SK-N-SH (cell line): ENCODE data around the gene SYT13. TPM values are rescaled to one million over a fixed set of nuclear protein-coding genes. Genes with fewer than 3 reads are reported as not detected.

Source experiments
- CTCF ChIA-PET: fragments of 300-600, 350-600 bp; formaldehyde crosslinking; extraction: SDS; loops from one replicate; lab custom pipeline; 2021; lab: Yijun Ruan, JAX
- POLR2A ChIA-PET: fragments of 350-600 bp; sonication (Branson Sonifier 250); formaldehyde crosslinking; extraction: SDS; loops from one replicate; lab custom pipeline; 2020; ENCODE audit warnings: antibody characterized with exemption, inconsistent platforms; lab: Yijun Ruan, JAX
- DNase-seq: peaks from one replicate; pipeline ENCODE4 v3.0.0; 2012
- H2AFZ ChIP-seq: fragments of 200-600 bp; sonication (generic); 2 replicates; pipeline ENCODE4 v1.8.1; 2016; ENCODE audit warnings: antibody characterized with exemption, mild to moderate bottlenecking, low read depth
- H3F3A ChIP-seq: fragments of 200-600 bp; sonication (generic); replicated peaks from 2 replicates; pipeline ENCODE3; 2016; ENCODE audit warnings: antibody characterized with exemption, mild to moderate bottlenecking; ENCODE audit not compliant: insufficient read depth
- H3K27ac ChIP-seq, 2 experiments: fragments of 200-500 bp in 1 of 2; fragments of 200-600 bp in 1 of 2; sonication (Bioruptor generic) in 1 of 2; sonication (generic), shearing (Covaris generic) in 1 of 2; 2 replicates each; pipeline versions ENCODE4 v1.5.1 to v1.6.1; 2014 to 2016; ENCODE audit warnings: low read depth in 2 of 2, inconsistent platforms in 1 of 2, low read length in 1 of 2, mild to moderate bottlenecking in 1 of 2, mixed read lengths in 1 of 2
- H3K27me3 ChIP-seq: fragments of 200-600 bp; sonication (generic), shearing (Covaris generic); 2 replicates; pipeline ENCODE4 v1.6.1; 2016; ENCODE audit warnings: mixed run types; ENCODE audit not compliant: insufficient read depth
- H3K36me3 ChIP-seq, 2 experiments: fragments of 200-500 bp in 1 of 2; fragments of 200-600 bp in 1 of 2; sonication (Bioruptor generic) in 1 of 2; sonication (generic) in 1 of 2; replicated peaks in 1 of 2; 2 replicates each; pipeline versions ENCODE3 to v1.5.1; 2014 to 2016; ENCODE audit warnings: low read length in 1 of 2, mild to moderate bottlenecking in 1 of 2; ENCODE audit not compliant: insufficient read depth in 2 of 2, control insufficient read depth in 1 of 2
- H3K4me1 ChIP-seq, 2 experiments: fragments of 200-500 bp in 1 of 2; fragments of 200-600 bp in 1 of 2; sonication (Bioruptor generic) in 1 of 2; sonication (generic), shearing (Covaris generic) in 1 of 2; 2 replicates each; pipeline versions ENCODE4 v1.5.1 to v1.6.1; 2014 to 2016; ENCODE audit warnings: low read depth in 1 of 2, low read length in 1 of 2, mixed run types in 1 of 2; ENCODE audit not compliant: insufficient read depth in 2 of 2, control insufficient read depth in 1 of 2
- H3K4me2 ChIP-seq: fragments of 200-600 bp; sonication (generic), shearing (Covaris generic); 2 replicates; pipeline ENCODE4 v1.6.1; 2017; ENCODE audit warnings: mixed run types
- H3K4me3 ChIP-seq, 2 experiments: fragments of 200-500 bp in 1 of 2; fragments of 200-600 bp in 1 of 2; sonication (Bioruptor generic) in 1 of 2; sonication (generic), shearing (Covaris generic) in 1 of 2; 2 replicates each; pipeline versions ENCODE4 v1.5.1 to v1.8.1; 2014 to 2016; ENCODE audit warnings: low read depth in 2 of 2, inconsistent platforms in 1 of 2, low read length in 1 of 2, mild to moderate bottlenecking in 1 of 2, mixed read lengths in 1 of 2, moderate library complexity in 1 of 2
- H3K79me2 ChIP-seq: fragments of 200-600 bp; sonication (generic); 2 replicates; pipeline ENCODE4 v1.8.1; 2017; ENCODE audit warnings: mild to moderate bottlenecking; ENCODE audit not compliant: insufficient read depth
- H3K9ac ChIP-seq: fragments of 200-600 bp; sonication (generic); 2 replicates; pipeline ENCODE4 v1.6.1; 2017; ENCODE audit warnings: mixed run types
- H3K9me2 ChIP-seq: fragments of 200-600 bp; sonication (generic); 2 replicates; pipeline ENCODE4 v1.6.1; 2017; ENCODE audit warnings: mixed run types
- H3K9me3 ChIP-seq: fragments of 200-600 bp; sonication (generic); 2 replicates; pipeline ENCODE4 v1.6.1; 2017; ENCODE audit warnings: mixed run types, mild to moderate bottlenecking, moderate library complexity
- H4K20me1 ChIP-seq: fragments of 200-600 bp; sonication (generic); 2 replicates; pipeline ENCODE4 v1.6.1; 2017; ENCODE audit warnings: mild to moderate bottlenecking, mixed run types; ENCODE audit not compliant: insufficient read depth
- CHD2 ChIP-seq: fragments of 150-350 bp; IDR thresholded peaks from 2 replicates; pipeline ENCODE4 v1.6.1; 2018; ENCODE audit warnings: low read length; ENCODE audit not compliant: partially characterized antibody
- ELF1 ChIP-seq: IDR thresholded peaks from 2 replicates; pipeline ENCODE4 v1.4.0; 2012
- FOXJ3 ChIP-seq: sonication (generic); formaldehyde crosslinking; IDR thresholded peaks from 2 replicates; pipeline ENCODE4 v1.5.1; 2020; ENCODE audit warnings: mild to moderate bottlenecking, missing genetic modification reagents
- JUND ChIP-seq: IDR thresholded peaks from 2 replicates; pipeline ENCODE4 v1.4.0; 2012
- MEF2A ChIP-seq: IDR thresholded peaks from 2 replicates; pipeline ENCODE4 v1.4.0; 2012; ENCODE audit warnings: low read depth, borderline replicate concordance
- MXI1 ChIP-seq: IDR thresholded peaks from 2 replicates; pipeline ENCODE4 v1.6.1; 2012; ENCODE audit warnings: mild to moderate bottlenecking, low read depth, low read length, improper control_type of control experiment
- NRF1 ChIP-seq: IDR thresholded peaks from 2 replicates; pipeline ENCODE4 v1.6.1; 2012; ENCODE audit warnings: low read depth, mild to moderate bottlenecking, low read length
- POLR2AphosphoS5 ChIP-seq: IDR thresholded peaks from 2 replicates; pipeline ENCODE4 v1.6.1; 2012; ENCODE audit warnings: low read depth, low read length
- RCOR1 ChIP-seq: fragments of 150-350 bp; IDR thresholded peaks from 2 replicates; pipeline ENCODE4 v1.6.1; 2017; ENCODE audit warnings: antibody characterized with exemption, low read length
- RXRA ChIP-seq: IDR thresholded peaks from 2 replicates; pipeline ENCODE4 v1.4.0; 2012; ENCODE audit warnings: low read depth, mild to moderate bottlenecking, borderline replicate concordance
- SIN3A ChIP-seq: IDR thresholded peaks from 2 replicates; pipeline ENCODE4 v1.6.1; 2012; ENCODE audit warnings: low read depth, mild to moderate bottlenecking, low read length, moderate library complexity, borderline replicate concordance
- TCF12 ChIP-seq: IDR thresholded peaks from 2 replicates; pipeline ENCODE4 v1.4.0; 2012
- TEAD4 ChIP-seq: IDR thresholded peaks from 2 replicates; pipeline ENCODE4 v1.4.0; 2012; ENCODE audit warnings: mild to moderate bottlenecking, borderline replicate concordance; ENCODE audit not compliant: insufficient read depth
- ZBTB33 ChIP-seq: IDR thresholded peaks from 2 replicates; pipeline ENCODE4 v1.4.0; 2012; ENCODE audit warnings: low read depth, borderline replicate concordance
- WGBS: methylation state at CpG from one replicate; pipeline ENCODE4 v1.1.6; 2017; ENCODE audit warnings: low lambda C conversion rate; 5-methylcytosine and 5-hydroxymethylcytosine counted together
- polyA plus RNA-seq, 3 experiments: library from polyadenylated mRNA; depleted of rRNA; stranded (reverse); fragments of >200 nt; gene quantifications; 2 replicates each; pipeline ENCODE4 v1.2.3, GENCODE V29; 2012
- TF ChIP-seq, protein P1 (sequence below): fragments of 150-350 bp; IDR thresholded peaks from 2 replicates; pipeline ENCODE4 v1.6.1; 2017; ENCODE audit warnings: antibody characterized with exemption, low read length, low read depth, borderline replicate concordance
- TF ChIP-seq, protein P2 (sequence below): IDR thresholded peaks from 2 replicates; pipeline ENCODE4 v1.4.0; 2012; ENCODE audit warnings: low read depth

Gene SYT13
- polyA plus RNA-seq, 1 of the 3 experiments (the other 2 are of a cell fraction), result not detected

DNA sequence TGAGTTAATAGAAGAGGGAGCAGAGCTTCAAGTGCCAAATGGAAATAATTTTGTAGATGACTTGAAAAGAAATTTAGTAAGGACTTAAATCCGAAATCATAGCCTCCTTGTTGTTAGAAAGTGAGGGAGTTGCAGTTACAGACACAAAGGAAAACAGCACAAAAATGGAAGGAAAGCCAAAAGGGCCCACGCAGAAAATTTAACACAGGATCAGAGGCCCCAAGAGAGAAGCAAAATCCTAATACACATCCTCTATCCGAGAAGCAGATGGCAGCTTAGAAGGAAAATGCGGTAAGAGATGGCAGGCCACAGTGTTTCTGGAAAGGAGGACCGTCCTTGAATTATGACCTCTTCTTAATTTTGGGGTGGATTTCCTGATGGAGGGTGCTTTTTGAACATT, 48.7 kb upstream of the SYT13 start:
- Histone ChIP-seq H3K4me3 (no peak overlapping the region), H3K4me1 (peaks cover 5 to 13% of the 10 kb centered on the region in 2 experiments; a peak in 2 of 4 replicates), H3K79me2 (no peaks in the 10 kb centered on the region), H3K9ac (no peak overlapping the region), H3K4me2 (no peak overlapping the region), H3K36me3 (no peaks in the 10 kb centered on the region), H3K9me3 (no peaks in the 10 kb centered on the region), H4K20me1 (no peaks in the 10 kb centered on the region), H3F3A (no peaks in the 10 kb centered on the region), H2AFZ (no peak overlapping the region), H3K9me2 (no peaks in the 10 kb centered on the region), H3K27ac (no peak overlapping the region), H3K27me3 (peaks cover 20% of the 10 kb centered on the region; the same call in 1 of the 2 replicates)
- POLR2A ChIA-PET, result no interaction called here
- CTCF ChIA-PET, result interaction anchor here (1.2 to 9.3 kb wide), 8 partner anchors 10 to 437 kb away, joined by 3 to 207 read pairs (median 4); no protein-coding TSS in a partner anchor
- DNase-seq, result no peak
- 54% methylated on average over 5 of the region's 5 CpGs for WGBS
- TF ChIP-seq, protein P1, sequence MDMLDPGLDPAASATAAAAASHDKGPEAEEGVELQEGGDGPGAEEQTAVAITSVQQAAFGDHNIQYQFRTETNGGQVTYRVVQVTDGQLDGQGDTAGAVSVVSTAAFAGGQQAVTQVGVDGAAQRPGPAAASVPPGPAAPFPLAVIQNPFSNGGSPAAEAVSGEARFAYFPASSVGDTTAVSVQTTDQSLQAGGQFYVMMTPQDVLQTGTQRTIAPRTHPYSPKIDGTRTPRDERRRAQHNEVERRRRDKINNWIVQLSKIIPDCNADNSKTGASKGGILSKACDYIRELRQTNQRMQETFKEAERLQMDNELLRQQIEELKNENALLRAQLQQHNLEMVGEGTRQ, result no peak
- no peak for TF ChIP-seq RXRA
- TF ChIP-seq CHD2, result no peak
- no peak for TF ChIP-seq RCOR1
- TF ChIP-seq, protein P2, sequence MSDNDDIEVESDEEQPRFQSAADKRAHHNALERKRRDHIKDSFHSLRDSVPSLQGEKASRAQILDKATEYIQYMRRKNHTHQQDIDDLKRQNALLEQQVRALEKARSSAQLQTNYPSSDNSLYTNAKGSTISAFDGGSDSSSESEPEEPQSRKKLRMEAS, result no peak
- no peak for TF ChIP-seq MEF2A
- no peak for TF ChIP-seq POLR2AphosphoS5
- no peak for TF ChIP-seq MXI1
- no peak for TF ChIP-seq SIN3A
- no peak for TF ChIP-seq TEAD4

DNA sequence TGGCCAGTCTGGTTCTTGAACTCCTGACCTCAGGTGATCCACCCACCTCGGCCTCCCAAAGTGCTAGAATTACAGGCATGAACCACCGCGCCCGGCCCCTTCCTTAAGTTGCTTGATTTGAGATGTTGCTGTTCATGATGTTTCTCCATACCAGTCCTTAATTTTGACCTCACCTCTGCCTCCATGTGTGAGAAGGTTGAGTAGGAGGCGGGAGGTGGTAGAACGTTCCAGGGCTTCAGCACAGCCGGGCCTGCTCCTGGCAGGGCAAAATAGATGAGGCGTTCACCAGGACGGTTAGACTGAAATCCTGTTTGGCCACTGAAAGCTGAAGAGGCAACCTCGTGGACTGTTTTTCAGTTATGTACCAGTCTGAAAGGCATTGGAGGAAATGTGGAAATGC, 48.3 kb upstream of the SYT13 start:
- H3K4me2 ChIP-seq, result no peak overlapping the region
- no peak overlapping the region for H3K4me3 ChIP-seq
- CTCF ChIA-PET, result interaction anchor here (1.2 to 9.3 kb wide), 11 partner anchors 10 to 437 kb away, joined by 3 to 207 read pairs (median 5); no protein-coding TSS in a partner anchor
- no peak overlapping the region for H3K9ac ChIP-seq
- no peak for DNase-seq
- POLR2A ChIA-PET, result no interaction called here
- H3K9me3 ChIP-seq, result no peaks in the 10 kb centered on the region
- 82% methylated on average over 10 of the region's 10 CpGs for WGBS
- no peaks in the 10 kb centered on the region for H3K36me3 ChIP-seq
- no peak overlapping the region for H2AFZ ChIP-seq
- no peaks in the 10 kb centered on the region for H4K20me1 ChIP-seq
- peaks cover 19% of the 10 kb centered on the region; the same call in 1 of the 2 replicates for H3K27me3 ChIP-seq
- no peaks in the 10 kb centered on the region for H3K79me2 ChIP-seq
- H3F3A ChIP-seq, result no peaks in the 10 kb centered on the region
- H3K27ac ChIP-seq, result no peak overlapping the region
- no peak for TF ChIP-seq ELF1
- TF ChIP-seq FOXJ3 (CRISPR knock-in tag), result no peak
- no peak for TF ChIP-seq ZBTB33
- TF ChIP-seq MXI1, result no peak
- TF ChIP-seq JUND, result no peak
- no peak for TF ChIP-seq SIN3A
- no peak for TF ChIP-seq TCF12
- TF ChIP-seq NRF1, result no peak
- no peak for TF ChIP-seq MEF2A
- peaks cover 4 to 13% of the 10 kb centered on the region in 2 experiments; a peak in 2 of 4 replicates for H3K4me1 ChIP-seq
- H3K9me2 ChIP-seq, result no peaks in the 10 kb centered on the region
